ENCODE data around the gene VDAC2.

DNA sequence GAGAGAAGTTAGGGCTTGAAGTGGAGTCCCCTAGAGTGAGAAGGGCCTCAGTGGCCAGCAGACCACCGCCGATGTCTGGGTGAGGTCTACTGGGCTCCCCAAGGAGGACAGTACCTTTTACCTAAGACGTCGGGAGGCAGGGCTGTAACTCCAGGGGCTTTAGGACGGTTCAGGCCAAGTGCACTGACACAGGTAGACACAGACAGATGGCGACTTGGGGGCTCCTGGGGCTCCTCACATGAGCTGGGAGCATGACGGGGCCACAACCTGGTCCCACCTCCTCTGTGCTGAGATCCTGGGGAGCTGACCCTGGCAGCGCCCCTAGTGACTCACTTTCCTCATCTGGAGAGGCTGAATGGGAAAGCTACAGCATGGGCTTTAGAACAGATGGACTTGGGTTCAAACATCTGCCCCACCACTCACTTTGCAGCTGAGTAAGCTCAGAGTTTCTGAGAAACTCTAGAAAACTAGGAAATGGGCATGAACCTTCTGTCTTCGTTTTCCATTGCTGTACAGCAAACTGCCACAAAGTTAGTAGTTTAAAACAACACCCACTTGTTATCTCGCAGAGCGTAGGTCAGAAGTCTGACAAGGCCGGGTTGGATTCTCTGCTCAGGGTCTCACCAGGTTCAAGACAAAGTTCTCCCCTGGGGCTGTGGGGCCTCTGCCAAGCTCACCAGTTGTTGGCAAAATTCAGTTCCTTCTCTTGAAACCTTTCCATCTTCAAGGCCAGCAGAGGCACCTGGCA, 29.9 kb downstream of the VDAC2 start:
- TF ChIP-seq POLR2AphosphoS5 (IDR thresholded peaks at IDR 0.05; ENCODE audit: borderline replicate concordance, low read depth, low read length): no peak
- no peak for TF ChIP-seq EZH2 (IDR thresholded peaks at IDR 0.05)
